ENCODE results near the gene PITX2. TPM values are rescaled to one million over a fixed set of nuclear protein-coding genes. Genes with fewer than 3 reads are reported as not detected.
A peak's percentile ranks its signal among the peaks of the same experiment; 100 is the strongest.

PITX2 gene
- total RNA-seq, 1 experiment from 2014 or later, result 8.5 TPM

DNA sequence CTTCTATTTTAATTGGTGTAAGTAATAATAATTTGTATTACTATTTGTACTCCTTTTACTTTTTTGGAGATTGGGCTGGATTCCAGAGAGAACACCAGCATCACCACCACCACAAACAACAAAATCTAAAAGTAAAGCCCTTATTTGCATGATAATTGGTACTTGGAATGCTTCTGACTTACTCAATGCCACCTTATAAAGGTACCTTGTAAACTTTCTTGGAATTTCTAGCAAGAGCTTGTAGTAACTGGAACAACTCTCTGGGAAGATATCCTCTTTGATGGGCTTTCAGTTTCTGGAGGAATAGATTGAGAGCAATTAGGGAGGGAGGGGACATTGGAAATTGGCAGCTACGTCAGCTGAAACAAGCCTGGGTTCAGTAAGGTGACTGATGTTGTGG is 20.2 kb upstream of the PITX2 start:
- H3K27me3 ChIP-seq (ENCODE audit: insufficient read depth, low read length), result peaks cover 40% of the 10 kb centered on the region
- TF ChIP-seq, protein P1, sequence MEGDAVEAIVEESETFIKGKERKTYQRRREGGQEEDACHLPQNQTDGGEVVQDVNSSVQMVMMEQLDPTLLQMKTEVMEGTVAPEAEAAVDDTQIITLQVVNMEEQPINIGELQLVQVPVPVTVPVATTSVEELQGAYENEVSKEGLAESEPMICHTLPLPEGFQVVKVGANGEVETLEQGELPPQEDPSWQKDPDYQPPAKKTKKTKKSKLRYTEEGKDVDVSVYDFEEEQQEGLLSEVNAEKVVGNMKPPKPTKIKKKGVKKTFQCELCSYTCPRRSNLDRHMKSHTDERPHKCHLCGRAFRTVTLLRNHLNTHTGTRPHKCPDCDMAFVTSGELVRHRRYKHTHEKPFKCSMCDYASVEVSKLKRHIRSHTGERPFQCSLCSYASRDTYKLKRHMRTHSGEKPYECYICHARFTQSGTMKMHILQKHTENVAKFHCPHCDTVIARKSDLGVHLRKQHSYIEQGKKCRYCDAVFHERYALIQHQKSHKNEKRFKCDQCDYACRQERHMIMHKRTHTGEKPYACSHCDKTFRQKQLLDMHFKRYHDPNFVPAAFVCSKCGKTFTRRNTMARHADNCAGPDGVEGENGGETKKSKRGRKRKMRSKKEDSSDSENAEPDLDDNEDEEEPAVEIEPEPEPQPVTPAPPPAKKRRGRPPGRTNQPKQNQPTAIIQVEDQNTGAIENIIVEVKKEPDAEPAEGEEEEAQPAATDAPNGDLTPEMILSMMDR (conservative IDR thresholded peaks at IDR 0.05), result no peak
- H2AFZ ChIP-seq (ENCODE audit: low read length), result no peak overlapping the region
- Mint-ChIP-seq H3K27ac (no peak overlapping the region), H3K36me3 (ENCODE audit: insufficient read depth in 1 of 3, low read depth in 3 of 3) (no peaks in the 10 kb centered on the region), H3K4me1 (peaks cover 48 to 56% of the 10 kb centered on the region in 2 experiments), H3K9me3 (no peaks in the 10 kb centered on the region; a peak in 2 of 5 replicates), H3K4me3 (peak overlapping the region in 1 of 2 experiments; percentile 22; a peak in 1 of 5 replicates), H3K27me3 (ENCODE audit: low read depth) (peaks cover 78% of the 10 kb centered on the region)
- no peaks in the 10 kb centered on the region for H3K79me1 ChIP-seq (ENCODE audit: insufficient read depth, low read depth, low read length, poor library complexity, severe bottlenecking)
- peaks cover 12% of the 10 kb centered on the region for H3K4me1 ChIP-seq (ENCODE audit: insufficient read depth, low read length)
- no peak overlapping the region for H3K18ac ChIP-seq (ENCODE audit: insufficient read length, low read depth, low read length)
- no peak for DNase-seq
- peak overlapping the region; percentile 36 for H3K4me2 ChIP-seq (ENCODE audit: insufficient read depth, insufficient read length, low read length)
- no peak overlapping the region for H4K5ac ChIP-seq (ENCODE audit: insufficient read length, low read depth, low read length)
- H2BK15ac ChIP-seq (ENCODE audit: low read depth, low read length), result no peak overlapping the region
- no peak overlapping the region for H2BK12ac ChIP-seq (ENCODE audit: insufficient read length, low read depth, low read length)
- peaks cover 3% of the 10 kb centered on the region for H3K23me2 ChIP-seq (ENCODE audit: insufficient read length, low read depth, low read length, poor library complexity, severe bottlenecking)
- no peak overlapping the region for H4K91ac ChIP-seq (ENCODE audit: insufficient read length, low read depth, low read length)
- no peak overlapping the region for H3K56ac ChIP-seq (ENCODE audit: insufficient read length, low read depth, low read length)
- no peaks in the 10 kb centered on the region for H4K20me1 ChIP-seq (ENCODE audit: control insufficient read depth, insufficient read depth, insufficient read length)
- H3K14ac ChIP-seq (ENCODE audit: insufficient read depth, low read length), result no peak overlapping the region
- no peak overlapping the region for H2BK5ac ChIP-seq (ENCODE audit: insufficient read length, low read length)
- H2BK120ac ChIP-seq (ENCODE audit: low read depth, low read length, poor library complexity, severe bottlenecking), result no peak overlapping the region
- no peak overlapping the region for H3K9ac ChIP-seq (ENCODE audit: extremely low read depth, insufficient read length, low read length)
- no peak overlapping the region for H2AK5ac ChIP-seq (ENCODE audit: insufficient read length, low read length)
- H3K23ac ChIP-seq (ENCODE audit: insufficient read length, low read depth, low read length), result no peak overlapping the region
- no peak overlapping the region for H2BK20ac ChIP-seq (ENCODE audit: low read depth, low read length, poor library complexity, severe bottlenecking)
- H3T11ph ChIP-seq (ENCODE audit: low read length), result no peak overlapping the region
- H3K4ac ChIP-seq (ENCODE audit: low read depth, low read length), result no peak overlapping the region
- H3K9me3 ChIP-seq (ENCODE audit: control insufficient read depth, low read depth, low read length), result no peaks in the 10 kb centered on the region
- no peaks in the 10 kb centered on the region for H3K79me2 ChIP-seq (ENCODE audit: insufficient read depth, low read length)
- H3K27ac ChIP-seq (ENCODE audit: insufficient read length, low read depth, low read length), result no peak overlapping the region
- H4K8ac ChIP-seq (replicated peaks; ENCODE audit: insufficient read length, low read depth, low read length), result no peak overlapping the region
- WGBS (ENCODE audit: extremely low coverage, insufficient read length, low lambda C conversion rate), result no CpG with 5 or more reads among the region's 1 CpG

Data from H9 (cell line).